ENCODE data around the gene SMAD6.
A peak's percentile ranks its signal among the peaks of the same experiment; 100 is the strongest.

The SMAD6 gene

GRCh38 chr15:66703540-66703941, 1.5 kb downstream of the SMAD6 start:
- DNase-seq (ENCODE audit: low read depth) = no peak

GRCh38 chr15:66704019-66704802, 2.2 kb downstream of the SMAD6 start:
- no peak for DNase-seq (ENCODE audit: low read depth)

GRCh38 chr15:66704803-66705153, 2.7 kb downstream of the SMAD6 start:
- no peak for DNase-seq (ENCODE audit: low read depth)

- DNase-seq (ENCODE audit: low read depth) = no peak
Observed at GRCh38 chr15:66705277-66706146, 3.5 kb downstream of the SMAD6 start.

GRCh38 chr15:66706225-66706732, 4.2 kb downstream of the SMAD6 start:
- no peak for DNase-seq (ENCODE audit: low read depth)

GRCh38 chr15:66706840-66707239, 4.8 kb downstream of the SMAD6 start:
- no peak for DNase-seq (ENCODE audit: low read depth)

GRCh38 chr15:66707310-66708082, 5.5 kb downstream of the SMAD6 start:
- DNase-seq (ENCODE audit: low read depth) = no peak

- DNase-seq (ENCODE audit: low read depth) = no peak
Observed at GRCh38 chr15:66708389-66708788, 6.4 kb downstream of the SMAD6 start.

GRCh38 chr15:66709884-66710283, 7.8 kb downstream of the SMAD6 start:
- DNase-seq (ENCODE audit: low read depth) = no peak

GRCh38 chr15:66711260-66711659, 9.2 kb downstream of the SMAD6 start:
- DNase-seq (ENCODE audit: low read depth) = no peak

- no peak for DNase-seq (ENCODE audit: low read depth)
Observed at GRCh38 chr15:66711862-66712261, 9.8 kb downstream of the SMAD6 start.

GRCh38 chr15:66713843-66714508, 11.9 kb downstream of the SMAD6 start:
- DNase-seq (ENCODE audit: low read depth) = no peak

- DNase-seq (ENCODE audit: low read depth) = peak; percentile 44
Observed at GRCh38 chr15:66714543-66714981, 12.5 kb downstream of the SMAD6 start.

GRCh38 chr15:66715181-66715624, 13.2 kb downstream of the SMAD6 start:
- no peak for DNase-seq (ENCODE audit: low read depth)

GRCh38 chr15:66715720-66716655, 14.0 kb downstream of the SMAD6 start:
- DNase-seq (ENCODE audit: low read depth) = no peak

- no peak for DNase-seq (ENCODE audit: low read depth)
Observed at GRCh38 chr15:66716656-66717020, 14.6 kb downstream of the SMAD6 start.

- no peak for DNase-seq (ENCODE audit: low read depth)
Observed at GRCh38 chr15:66718220-66718988, 16.4 kb downstream of the SMAD6 start.

- no peak for DNase-seq (ENCODE audit: low read depth)
Observed at GRCh38 chr15:66719471-66719870, 17.4 kb downstream of the SMAD6 start.

- DNase-seq (ENCODE audit: low read depth) = no peak
Observed at GRCh38 chr15:66720206-66721010, 18.4 kb downstream of the SMAD6 start.
